Ecto neural progenitor cell (in vitro differentiated cells): ENCODE measurements around the gene STEAP4.
"Not testable (repeated sequence)": the region's sequence is repeated elsewhere in the genome, so short reads cannot be mapped to it uniquely, and the experiment has no call there.

Experiments
- DNase-seq: peaks from one replicate; pipeline ENCODE4 v3.0.0-alpha.2; 2018; ENCODE audit warnings: low spot score

Gene STEAP4

GRCh38 chr7:88268051-88268450 lies 38.6 kb downstream of the STEAP4 start:
- DNase-seq, result no peak

- DNase-seq, result no peak
Measured at GRCh38 chr7:88267421-88267820, 39.3 kb downstream of the STEAP4 start.

GRCh38 chr7:88264987-88265386 lies 41.7 kb downstream of the STEAP4 start:
- not testable (repeated sequence) for DNase-seq

GRCh38 chr7:88262562-88262961 lies 44.1 kb downstream of the STEAP4 start:
- DNase-seq, result no peak

- no peak for DNase-seq
Measured at GRCh38 chr7:88260719-88261118, 46.0 kb downstream of the STEAP4 start.

- no peak for DNase-seq
Measured at GRCh38 chr7:88259656-88260380, 46.9 kb downstream of the STEAP4 start.

GRCh38 chr7:88258296-88258695 lies 48.4 kb downstream of the STEAP4 start:
- not testable (repeated sequence) for DNase-seq

GRCh38 chr7:88256906-88257305 lies 49.8 kb downstream of the STEAP4 start:
- DNase-seq, result no peak

GRCh38 chr7:88254721-88255424 lies 51.8 kb downstream of the STEAP4 start:
- no peak for DNase-seq

GRCh38 chr7:88253640-88254039 lies 53.1 kb downstream of the STEAP4 start:
- no peak for DNase-seq

GRCh38 chr7:88244258-88244657 lies 62.4 kb downstream of the STEAP4 start:
- no peak for DNase-seq

- no peak for DNase-seq
Measured at GRCh38 chr7:88243345-88243909, 63.3 kb downstream of the STEAP4 start.

- no peak for DNase-seq
Measured at GRCh38 chr7:88239852-88240251, 66.8 kb downstream of the STEAP4 start.

- DNase-seq, result no peak
Measured at GRCh38 chr7:88233828-88234227, 72.9 kb downstream of the STEAP4 start.

- no peak for DNase-seq
Measured at GRCh38 chr7:88230646-88231045, 76.0 kb downstream of the STEAP4 start.

GRCh38 chr7:88229302-88229995 lies 77.2 kb downstream of the STEAP4 start:
- no peak for DNase-seq

- DNase-seq, result no peak
Measured at GRCh38 chr7:88226886-88227516, 79.7 kb downstream of the STEAP4 start.

GRCh38 chr7:88226201-88226600 lies 80.5 kb downstream of the STEAP4 start:
- DNase-seq, result no peak

GRCh38 chr7:88224601-88225275 lies 82.0 kb downstream of the STEAP4 start:
- no peak for DNase-seq

- no peak for DNase-seq
Measured at GRCh38 chr7:88223265-88223664, 83.4 kb downstream of the STEAP4 start.
